Tibial artery (tissue), 4 donors: ENCODE results near the gene MLN.

Experiments
- DNase-seq, 2 donors: peaks; one replicate each; pipeline ENCODE4 v3.0.0-alpha.2; 2019
- H3K27ac ChIP-seq, 2 donors: fragments of 200-600 bp; sonication (generic) in 1 of 2; 1 replicate in 1 of 2; 2 replicates in 1 of 2; pipeline ENCODE4 v1.5.1; 2018 to 2019; ENCODE audit warnings: mild to moderate bottlenecking in 1 of 2
- H3K27me3 ChIP-seq, 2 donors: fragments of 200-600 bp; sonication (generic) in 1 of 2; one replicate each; pipeline versions ENCODE4 v1.5.1 to v1.6.0; 2016 to 2019
- H3K36me3 ChIP-seq, 3 donors: fragments of 200-600 bp; sonication (generic) in 2 of 3; one replicate each; pipeline ENCODE4 v1.5.1; 2016 to 2019; ENCODE audit warnings: mild to moderate bottlenecking in 2 of 3
- H3K4me1 ChIP-seq, 4 donors: fragments of 200-600 bp; sonication (generic) in 2 of 4; 1 replicate in 3 of 4; 2 replicates in 1 of 4; pipeline ENCODE4 v1.5.1; 2016 to 2019
- H3K4me3 ChIP-seq, 2 donors: fragments of 200-600 bp; sonication (generic) in 1 of 2; 1 replicate in 1 of 2; 2 replicates in 1 of 2; pipeline ENCODE4 v1.5.1; 2018 to 2019; ENCODE audit warnings: mild to moderate bottlenecking in 2 of 2
- H3K9me3 ChIP-seq, 3 donors: fragments of 200-600 bp; sonication (generic) in 1 of 3; one replicate each; pipeline ENCODE4 v1.5.1; 2016 to 2019
- CTCF ChIP-seq, 2 experiments: fragments of 200-600 bp in 1 of 2; fragments of 450-650 bp in 1 of 2; IDR thresholded peaks; one replicate each; pipeline ENCODE4 v1.5.1; 2017 to 2019; ENCODE audit warnings: antibody characterized with exemption in 2 of 2, mild to moderate bottlenecking in 1 of 2, moderate library complexity in 1 of 2
- intact Hi-C: fragments of 100-400 bp; cut with DNase I; formaldehyde crosslinking; loops from one replicate; pipeline ENCODE4 v1.15.0; 2023; ENCODE audit warnings: low total_unique reads

MLN gene

GRCh38 chr6:33794910-33795623, 8.7 kb downstream of the MLN start:
- intact Hi-C loops = no loop called here
- Histone ChIP-seq H3K27ac (no peak overlapping the region), H3K36me3 (no peaks in the 10 kb centered on the region), H3K9me3 (no peaks in the 10 kb centered on the region), H3K4me3 (no peak overlapping the region), H3K27me3 (peaks cover 0 to 41% of the 10 kb centered on the region in 2 donors), H3K4me1 (peaks cover 0 to 6% (median 0%) of the 10 kb centered on the region in 4 donors)
- DNase-seq = no peak
- no peak for TF ChIP-seq CTCF (IDR thresholded peaks at IDR 0.05)

- no peak overlapping the region for H3K27ac ChIP-seq
- no peak for TF ChIP-seq CTCF (IDR thresholded peaks at IDR 0.05)
- peaks cover 0 to 6% (median 0%) of the 10 kb centered on the region in 3 donors for H3K36me3 ChIP-seq
- peaks cover 0 to 41% of the 10 kb centered on the region in 2 donors for H3K27me3 ChIP-seq
- H3K4me1 ChIP-seq = peaks cover 0 to 6% (median under 1%) of the 10 kb centered on the region in 4 donors
- intact Hi-C loops = no loop called here
- no peaks in the 10 kb centered on the region for H3K9me3 ChIP-seq
- DNase-seq = no peak
- H3K4me3 ChIP-seq = no peak overlapping the region
Measured at GRCh38 chr6:33792981-33793380, 10.8 kb downstream of the MLN start.

- Histone ChIP-seq H3K27ac (no peak overlapping the region), H3K27me3 (peaks cover 0 to 33% of the 10 kb centered on the region in 2 donors), H3K9me3 (no peaks in the 10 kb centered on the region), H3K36me3 (peaks cover 0 to 6% (median 0%) of the 10 kb centered on the region in 3 donors), H3K4me3 (no peak overlapping the region), H3K4me1 (peaks cover 0 to 19% (median 14%) of the 10 kb centered on the region in 4 donors)
- no peak for TF ChIP-seq CTCF (IDR thresholded peaks at IDR 0.05)
- intact Hi-C loops = no loop called here
- DNase-seq = no peak
Measured at GRCh38 chr6:33791620-33792019, 12.2 kb downstream of the MLN start.

GRCh38 chr6:33790910-33791309, 12.9 kb downstream of the MLN start:
- TF ChIP-seq CTCF (IDR thresholded peaks at IDR 0.05) = no peak
- H3K36me3 ChIP-seq = peaks cover 0 to 10% (median 0%) of the 10 kb centered on the region in 3 donors
- no peak for DNase-seq
- no peaks in the 10 kb centered on the region for H3K9me3 ChIP-seq
- peaks cover 0 to 27% of the 10 kb centered on the region in 2 donors for H3K27me3 ChIP-seq
- intact Hi-C loops = no loop called here
- peaks cover 0 to 26% (median 21%) of the 10 kb centered on the region in 4 donors for H3K4me1 ChIP-seq
- H3K4me3 ChIP-seq = no peak overlapping the region
- H3K27ac ChIP-seq = no peak overlapping the region

GRCh38 chr6:33790379-33790778, 13.4 kb downstream of the MLN start:
- intact Hi-C loops = no loop called here
- peaks cover 0 to 16% (median 1%) of the 10 kb centered on the region in 3 donors for H3K36me3 ChIP-seq
- DNase-seq = no peak
- H3K4me3 ChIP-seq = no peak overlapping the region
- TF ChIP-seq CTCF (IDR thresholded peaks at IDR 0.05) = no peak
- no peak overlapping the region for H3K27ac ChIP-seq
- H3K4me1 ChIP-seq = peaks cover 0 to 31% (median 26%) of the 10 kb centered on the region in 4 donors
- H3K9me3 ChIP-seq = no peaks in the 10 kb centered on the region
- peaks cover 0 to 23% of the 10 kb centered on the region in 2 donors for H3K27me3 ChIP-seq
